T47D (cell line): ENCODE measurements around the gene WDR43.

Experiments used
- DNase-seq, 2 experiments: peaks; one replicate each; pipeline versions ENCODE4 v3.0.0 to v3.0.0-alpha.2; 2011 to 2012; ENCODE audit warnings: low read depth in 1 of 2, low spot score in 1 of 2
- JUND ChIP-seq: IDR thresholded peaks from 2 replicates; pipeline ENCODE4 v1.6.1; 2012; ENCODE audit warnings: low read depth
- in situ Hi-C: cut with HindIII; loops from 2 replicates; pipeline ENCODE4 v1.10.0; 2016; ENCODE audit warnings: low sequenced_read_pairs, low pct_unique_long_range_greater_than_20kb

Gene WDR43

DNA sequence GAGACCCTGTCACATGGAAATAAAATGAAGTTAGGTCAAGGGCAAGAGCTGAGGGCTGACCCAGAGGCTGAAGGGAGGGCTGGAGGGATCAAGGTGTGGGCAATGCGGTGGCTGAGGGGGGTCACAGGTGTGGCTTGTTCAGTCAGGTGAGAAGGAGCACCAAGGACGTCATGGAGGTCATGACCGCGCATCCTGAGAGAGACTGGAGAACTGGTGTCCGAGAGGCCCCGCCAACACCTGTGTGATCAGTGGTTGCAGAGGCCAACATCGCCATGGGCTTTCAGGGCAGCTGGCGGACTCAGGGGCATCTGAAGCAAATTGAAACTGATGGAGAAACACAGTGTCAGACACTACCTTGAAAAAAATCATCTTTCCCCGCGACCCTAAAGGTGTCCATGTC lies 99.6 kb downstream of the WDR43 start:
- in situ Hi-C loops: no loop called here
- DNase-seq: no peak
- no peak for TF ChIP-seq JUND

GRCh38 chr2:28994679-28995078 lies 100.2 kb downstream of the WDR43 start:
- TF ChIP-seq JUND: no peak
- in situ Hi-C loops: no loop called here
- no peak for DNase-seq

GRCh38 chr2:28995765-28996750 lies 101.6 kb downstream of the WDR43 start:
- TF ChIP-seq JUND: no peak
- in situ Hi-C loops: no loop called here

GRCh38 chr2:28997237-28997846 lies 102.9 kb downstream of the WDR43 start:
- no peak for DNase-seq
- in situ Hi-C loops: no loop called here
- TF ChIP-seq JUND: no peak

More at GRCh38 chr2:28995765-28996750, 101.6 kb downstream of the WDR43 start:
- no peak for DNase-seq
